Omental fat pad (tissue), 4 donors: Measurements from ENCODE around the gene SAFB. TPM values are rescaled to one million over a fixed set of nuclear protein-coding genes. Genes with fewer than 3 reads are reported as not detected.
"Not testable (repeated sequence)": the region's sequence is repeated elsewhere in the genome, so short reads cannot be mapped to it uniquely, and the experiment has no call there.

Source experiments
- ATAC-seq: fragments of 150-250 bp; one replicate; pipeline ENCODE4 v1.9.1; 2016; ENCODE audit warnings: mild to moderate bottlenecking, moderate library complexity; ENCODE audit not compliant: low FRiP score
- DNase-seq: peaks from one replicate; pipeline ENCODE4 v3.0.0-alpha.2; 2019; ENCODE audit warnings: low spot score
- total RNA-seq, 4 donors: library from RNA; depleted of rRNA; stranded (reverse); fragments of >200 nt; gene quantifications; one replicate each; pipeline ENCODE4 v1.1.0, GENCODE V29; 2016
- TF ChIP-seq, protein P1 (sequence below), 3 donors: fragments of 450-650 bp; IDR thresholded peaks; one replicate each; pipeline ENCODE4 v1.5.1; 2016 to 2017; ENCODE audit warnings: antibody characterized with exemption in 3 of 3, mild to moderate bottlenecking in 3 of 3, moderate library complexity in 2 of 3

The SAFB gene
- total RNA-seq, 4 donors from 2014 or later = 56.7 to 139 (median 86.9) TPM

DNA sequence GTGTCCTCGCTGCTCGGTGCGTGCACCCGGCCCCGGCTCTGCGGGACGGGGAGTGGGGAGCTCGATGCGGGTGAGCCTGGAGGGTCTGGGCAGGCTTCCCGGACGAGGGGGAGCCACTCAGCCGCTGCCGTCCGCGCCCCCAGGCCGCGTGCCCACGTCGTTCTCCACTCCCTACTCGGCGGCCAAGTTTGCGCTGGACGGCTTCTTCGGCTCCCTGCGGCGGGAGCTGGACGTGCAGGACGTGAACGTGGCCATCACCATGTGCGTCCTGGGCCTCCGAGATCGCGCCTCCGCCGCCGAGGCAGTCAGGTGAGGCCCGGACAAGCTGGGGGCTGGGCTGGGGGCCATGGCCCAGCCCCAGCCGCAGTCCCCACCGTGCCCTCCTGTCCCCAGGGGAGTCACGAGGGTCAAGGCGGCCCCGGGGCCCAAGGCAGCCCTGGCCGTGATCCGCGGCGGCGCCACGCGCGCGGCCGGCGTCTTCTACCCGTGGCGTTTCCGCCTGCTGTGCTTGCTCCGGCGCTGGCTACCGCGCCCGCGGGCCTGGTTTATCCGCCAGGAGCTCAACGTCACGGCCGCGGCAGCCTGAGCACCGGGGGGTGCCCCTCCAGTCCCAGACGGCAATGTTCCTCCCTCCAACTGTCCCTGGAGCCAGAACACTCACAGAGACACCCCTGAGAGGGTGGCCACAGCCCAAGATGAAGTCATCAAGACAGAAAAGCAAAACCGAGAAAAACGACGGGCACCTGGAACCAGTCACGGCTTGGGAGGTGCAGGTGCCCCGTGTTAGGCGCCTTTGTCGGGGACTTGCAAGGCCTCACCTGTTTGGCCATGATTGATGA lies 64.7 kb downstream of the SAFB start:
- TF ChIP-seq, protein P1, sequence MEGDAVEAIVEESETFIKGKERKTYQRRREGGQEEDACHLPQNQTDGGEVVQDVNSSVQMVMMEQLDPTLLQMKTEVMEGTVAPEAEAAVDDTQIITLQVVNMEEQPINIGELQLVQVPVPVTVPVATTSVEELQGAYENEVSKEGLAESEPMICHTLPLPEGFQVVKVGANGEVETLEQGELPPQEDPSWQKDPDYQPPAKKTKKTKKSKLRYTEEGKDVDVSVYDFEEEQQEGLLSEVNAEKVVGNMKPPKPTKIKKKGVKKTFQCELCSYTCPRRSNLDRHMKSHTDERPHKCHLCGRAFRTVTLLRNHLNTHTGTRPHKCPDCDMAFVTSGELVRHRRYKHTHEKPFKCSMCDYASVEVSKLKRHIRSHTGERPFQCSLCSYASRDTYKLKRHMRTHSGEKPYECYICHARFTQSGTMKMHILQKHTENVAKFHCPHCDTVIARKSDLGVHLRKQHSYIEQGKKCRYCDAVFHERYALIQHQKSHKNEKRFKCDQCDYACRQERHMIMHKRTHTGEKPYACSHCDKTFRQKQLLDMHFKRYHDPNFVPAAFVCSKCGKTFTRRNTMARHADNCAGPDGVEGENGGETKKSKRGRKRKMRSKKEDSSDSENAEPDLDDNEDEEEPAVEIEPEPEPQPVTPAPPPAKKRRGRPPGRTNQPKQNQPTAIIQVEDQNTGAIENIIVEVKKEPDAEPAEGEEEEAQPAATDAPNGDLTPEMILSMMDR (IDR thresholded peaks at IDR 0.05) = no peak
- DNase-seq (no peak), ATAC-seq (no peak)

DNA sequence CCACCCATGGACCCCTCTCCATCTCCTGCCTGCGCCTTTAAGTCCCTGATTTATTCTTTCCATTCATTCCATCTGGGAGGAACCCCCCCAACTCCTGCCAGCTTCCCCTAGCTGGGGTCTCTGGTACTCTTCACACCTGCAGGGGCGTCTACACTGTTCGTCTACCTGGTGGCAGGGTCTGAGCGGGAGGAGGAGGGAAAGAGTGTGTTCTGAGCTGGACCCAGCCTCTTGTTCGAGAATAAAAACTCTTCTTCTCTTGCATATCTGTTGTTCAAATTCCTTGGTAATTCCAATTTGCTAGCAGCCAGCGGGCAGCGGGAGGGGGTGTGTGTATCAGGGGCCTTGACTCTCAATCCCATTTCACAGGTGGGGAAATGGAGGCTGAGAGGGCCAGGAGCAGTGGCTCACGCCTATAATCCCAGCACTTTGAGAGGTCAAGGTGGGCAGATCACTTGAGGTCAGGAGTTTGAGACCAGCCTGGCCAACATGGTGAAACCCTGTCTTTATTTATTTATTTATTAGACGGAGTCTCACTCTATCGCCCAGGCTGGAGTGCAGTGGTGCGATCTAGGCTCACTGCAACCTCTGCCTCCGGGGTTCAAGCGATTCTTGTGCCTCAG lies 65.5 kb downstream of the SAFB start:
- not testable (repeated sequence) for ATAC-seq, DNase-seq

DNA sequence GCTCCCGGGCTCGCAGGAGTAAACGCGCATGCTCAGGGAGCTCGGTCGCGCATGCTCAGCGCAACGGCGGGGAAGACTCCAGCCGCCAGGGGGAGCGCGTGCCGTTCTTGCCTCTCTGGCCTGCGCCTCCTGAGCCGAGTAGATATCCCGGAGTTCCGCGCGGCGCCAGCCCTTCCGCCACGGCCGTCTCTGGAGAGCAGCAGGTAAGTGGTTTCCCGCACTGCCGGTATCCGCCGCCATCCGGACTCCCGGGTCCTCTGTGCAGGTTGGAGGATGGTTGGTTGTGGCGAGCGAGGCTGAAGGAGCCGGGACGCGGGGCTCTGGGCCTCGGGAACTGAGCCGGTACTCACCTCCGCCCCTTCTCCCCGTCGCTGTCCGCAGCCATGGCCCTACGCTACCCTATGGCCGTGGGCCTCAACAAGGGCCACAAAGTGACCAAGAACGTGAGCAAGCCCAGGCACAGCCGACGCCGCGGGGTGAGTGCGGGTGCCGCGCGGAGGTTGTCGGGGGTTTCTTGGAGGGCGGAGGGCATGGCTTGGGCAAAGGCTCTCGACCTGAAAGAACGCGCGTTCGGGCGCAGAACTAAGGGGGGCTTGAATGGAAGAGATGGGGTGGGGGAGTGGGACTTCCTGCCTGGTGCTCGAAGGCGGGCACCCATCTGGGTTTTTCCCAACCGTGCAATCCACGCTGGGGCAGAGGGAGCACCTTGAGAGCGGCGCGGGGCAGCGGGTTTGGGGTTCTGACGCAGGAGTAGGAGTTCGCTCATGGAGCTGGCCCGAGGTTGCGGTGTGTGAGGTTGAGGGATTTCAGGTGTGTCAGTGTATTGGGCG lies 67.5 kb downstream of the SAFB start, which contains the start of gene RPL36:
Gene RPL36, plus strand, starts transcription at position 171 of the 830 bp plus-strand sequence. Its CDS starts 213 bp downstream, at position 384.
- TF ChIP-seq, protein P1 (IDR thresholded peaks at IDR 0.05) = peak in 2 of 3 donors; percentile 73 to 92
- DNase-seq = peak; percentile 97
- ATAC-seq = peak; percentile 68

- TF ChIP-seq, protein P1 (IDR thresholded peaks at IDR 0.05) = no peak
- DNase-seq (no peak), ATAC-seq (no peak)
Observed at GRCh38 chr19:5690955-5691821, 68.3 kb downstream of the SAFB start.

DNA sequence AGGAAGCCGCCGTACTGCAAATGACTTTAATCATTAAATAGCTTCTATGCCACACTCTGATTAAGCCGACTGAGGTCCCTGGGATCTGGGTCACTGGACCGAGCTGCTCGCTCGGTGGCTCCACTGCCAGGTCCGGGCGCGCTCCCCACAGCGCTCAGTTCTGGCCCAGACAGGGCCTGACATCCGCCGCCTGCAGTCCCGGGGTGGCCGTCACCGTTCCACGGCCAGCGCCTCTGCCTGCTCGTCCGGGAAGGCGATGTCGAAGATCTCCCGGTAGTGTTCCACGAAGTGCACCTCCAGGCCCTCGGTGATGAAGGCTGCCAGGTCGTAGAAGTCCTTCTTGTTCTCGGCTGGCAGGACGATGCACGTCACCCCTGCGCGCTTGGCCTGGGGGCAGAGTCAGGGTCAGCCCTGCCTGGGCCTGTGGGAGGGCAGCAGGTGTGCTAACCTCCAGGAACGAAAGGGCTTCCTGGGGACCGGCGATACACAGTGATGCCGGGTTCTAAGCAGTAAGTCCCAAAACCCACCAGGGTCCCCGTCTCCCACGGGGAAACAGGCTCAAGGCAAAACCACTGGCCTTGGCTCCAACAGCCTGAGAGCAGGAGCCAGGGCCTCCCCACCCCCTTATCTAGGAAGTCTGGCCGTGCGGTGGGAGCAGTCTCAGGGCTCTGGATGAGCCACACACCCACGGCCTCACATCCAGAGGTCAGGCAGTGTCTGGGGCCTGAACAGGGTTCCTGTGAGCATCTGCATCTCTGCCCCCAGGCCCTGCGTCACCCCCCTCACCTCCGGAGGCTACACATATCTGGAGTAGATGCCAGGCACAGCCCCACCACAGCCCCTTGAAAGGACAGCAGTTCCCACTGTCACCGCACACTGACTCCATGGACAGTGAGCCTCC lies 69.2 kb downstream of the SAFB start:
- ATAC-seq = no peak
- DNase-seq = no peak

DNA sequence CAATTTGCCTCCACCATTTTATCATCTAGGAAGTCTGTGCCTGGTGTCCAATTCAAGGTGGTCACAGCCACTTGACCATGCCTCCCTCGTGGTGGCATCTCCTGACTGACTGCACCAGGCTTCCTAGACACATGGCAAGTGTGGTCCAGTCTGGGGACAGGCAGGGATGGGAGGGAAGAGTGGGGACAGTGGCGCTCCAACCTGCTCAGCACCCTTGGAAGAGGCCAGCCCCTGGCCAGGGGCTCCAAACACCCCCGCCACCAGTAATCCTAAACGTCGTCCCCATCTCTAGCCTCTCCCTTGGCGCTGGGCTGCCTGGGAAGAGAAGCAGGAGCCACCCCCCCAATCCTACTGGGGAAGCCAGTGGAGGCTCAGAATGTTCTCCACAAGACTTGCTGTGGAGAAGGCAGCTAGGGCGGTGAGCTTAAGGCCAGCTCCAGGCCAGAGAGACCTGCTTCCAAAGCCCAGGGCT lies 69.9 kb downstream of the SAFB start:
- DNase-seq = no peak
- ATAC-seq = no peak

More for the DNA sequence above, 69.2 kb downstream of the SAFB start:
- TF ChIP-seq, protein P1 (IDR thresholded peaks at IDR 0.05) = no peak

More for the DNA sequence above, 69.9 kb downstream of the SAFB start:
- TF ChIP-seq, protein P1 (IDR thresholded peaks at IDR 0.05) = no peak
